Activated T-helper 9 cell treated with anti-CD3 and anti-CD28 coated beads, Interleukin-2, amount 50 U/mL, for 16 hours (primary cell): ENCODE results near the gene ZNFX1.
"Not testable (repeated sequence)": the region's sequence is repeated elsewhere in the genome, so short reads cannot be mapped to it uniquely, and the experiment has no call there.

ENCODE experiments used
- DNase-seq: peaks from one replicate; pipeline ENCODE4 v3.0.0-alpha.2; 2020; ENCODE audit warnings: low read depth

The ZNFX1 gene

GRCh38 chr20:49278036-49278817 lies at the start of gene ZNFX1:
Gene ZNFX1, minus strand, starts transcription at chr20:49278057. Its CDS starts 2,218 bp downstream, at chr20:49275839.
- peak; percentile 97 for DNase-seq

GRCh38 chr20:49326026-49326425 lies 48.2 kb upstream of the ZNFX1 start:
- DNase-seq, result no peak

- DNase-seq, result no peak
These were observed 46.4 kb upstream of the ZNFX1 start for GRCh38 chr20:49324306-49324705.

GRCh38 chr20:49323622-49324238 lies 45.9 kb upstream of the ZNFX1 start:
- DNase-seq, result no peak

- DNase-seq, result no peak
These were observed 42.6 kb upstream of the ZNFX1 start for GRCh38 chr20:49320460-49320859.

GRCh38 chr20:49319208-49319809 lies 41.5 kb upstream of the ZNFX1 start:
- no peak for DNase-seq

- no peak for DNase-seq
These were observed 40.8 kb upstream of the ZNFX1 start for GRCh38 chr20:49318430-49319207.

- no peak for DNase-seq
These were observed 40.2 kb upstream of the ZNFX1 start for GRCh38 chr20:49318091-49318429.

- DNase-seq, result no peak
These were observed 38.8 kb upstream of the ZNFX1 start for GRCh38 chr20:49316704-49317103.

GRCh38 chr20:49315580-49315979 lies 37.7 kb upstream of the ZNFX1 start:
- no peak for DNase-seq

- DNase-seq, result not testable (repeated sequence)
These were observed 36.2 kb upstream of the ZNFX1 start for GRCh38 chr20:49314052-49314451.

- DNase-seq, result no peak
These were observed 35.4 kb upstream of the ZNFX1 start for GRCh38 chr20:49313283-49313682.

- no peak for DNase-seq
These were observed 34.8 kb upstream of the ZNFX1 start for GRCh38 chr20:49312661-49313060.

- no peak for DNase-seq
These were observed 32.8 kb upstream of the ZNFX1 start for GRCh38 chr20:49310705-49311104.

GRCh38 chr20:49308875-49309274 lies 31.0 kb upstream of the ZNFX1 start:
- no peak for DNase-seq

GRCh38 chr20:49306903-49307620 lies 29.2 kb upstream of the ZNFX1 start:
- no peak for DNase-seq

- no peak for DNase-seq
These were observed 25.3 kb upstream of the ZNFX1 start for GRCh38 chr20:49303065-49303552.

- DNase-seq, result no peak
These were observed 20.0 kb upstream of the ZNFX1 start for GRCh38 chr20:49297605-49298530.

GRCh38 chr20:49294002-49294654 lies 16.3 kb upstream of the ZNFX1 start:
- DNase-seq, result not testable (repeated sequence)

GRCh38 chr20:49293122-49293521 lies 15.3 kb upstream of the ZNFX1 start:
- DNase-seq, result no peak
